ENCODE measurements around the gene GJA4. TPM values are rescaled to one million over a fixed set of nuclear protein-coding genes. Genes with fewer than 3 reads are reported as not detected.

GJA4 gene
- total and polyA plus RNA-seq, 2 of the 8 experiments (the other 6 are each of a cell fraction or from before 2014, with no cell fraction given) = 3.2 to 3.9 TPM

GRCh38 chr1:34803770-34804169 lies 11.0 kb downstream of the GJA4 start:
- FAIRE-seq = no peak

More at GRCh38 chr1:34803770-34804169, 11.0 kb downstream of the GJA4 start:
- ChIA-PET CTCF (ENCODE audit: partially characterized antibody) (interaction anchor here (0.7 to 4.0 kb wide), 5 partner anchors 16 to 49 kb away, joined by 3 to 19 read pairs (median 5); no protein-coding TSS in a partner anchor), POLR2A (ENCODE audit: partially characterized antibody) (interaction anchor here (1.6 kb wide), 1 partner anchor 32 kb away, joined by 3 read pairs; no protein-coding TSS in a partner anchor)
- Histone ChIP-seq H2AK5ac (ENCODE audit: low read depth, low read length) (no peak overlapping the region), H2BK15ac (ENCODE audit: low read length) (no peak overlapping the region), H2BK12ac (ENCODE audit: low read depth, low read length) (no peak overlapping the region), H3K18ac (ENCODE audit: extremely low read depth, low read length) (no peak overlapping the region), H2BK5ac (ENCODE audit: low read depth, low read length) (no peak overlapping the region), H3K56ac (replicated peaks; ENCODE audit: insufficient read length, low read depth, low read length) (no peak overlapping the region), H3K14ac (ENCODE audit: insufficient read length) (no peak overlapping the region), H3K4ac (replicated peaks; ENCODE audit: insufficient read length, low read depth, low read length) (no peak overlapping the region), H3K79me2 (ENCODE audit: control insufficient read depth in 1 of 2, insufficient read depth in 2 of 2, low read length in 2 of 2) (no peaks in the 10 kb centered on the region), H4K5ac (ENCODE audit: insufficient read length, low read depth, low read length) (no peak overlapping the region), H3K4me1 (replicated peaks in 1 of 4; ENCODE audit: control insufficient read depth in 3 of 4, insufficient read depth in 4 of 4, low read length in 3 of 4) (no peaks in the 10 kb centered on the region), H3K36me3 (ENCODE audit: control insufficient read depth in 2 of 4, insufficient read depth in 4 of 4, low read length in 3 of 4) (no peaks in the 10 kb centered on the region), H2BK20ac (ENCODE audit: low read length) (no peak overlapping the region), H3K4me2 (ENCODE audit: insufficient read depth in 1 of 2, low read depth in 2 of 2, low read length in 2 of 2) (no peak overlapping the region), H3K27me3 (replicated peaks in 1 of 4; ENCODE audit: control insufficient read depth in 3 of 4, extremely low read depth in 1 of 4, insufficient read depth in 3 of 4, low read length in 3 of 4) (no peaks in the 10 kb centered on the region), H4K8ac (ENCODE audit: extremely low read depth, insufficient read depth, low read length) (no peak overlapping the region), H2AFZ (ENCODE audit: low read length) (no peak overlapping the region), H3K79me1 (ENCODE audit: low read depth, low read length) (no peaks in the 10 kb centered on the region), H4K20me1 (replicated peaks in 1 of 2; ENCODE audit: control insufficient read depth in 1 of 2, insufficient read depth in 2 of 2, low read length in 2 of 2) (no peaks in the 10 kb centered on the region), H4K91ac (replicated peaks; ENCODE audit: insufficient read length, low read length) (no peak overlapping the region), H2BK120ac (replicated peaks; ENCODE audit: low read depth, low read length) (no peak overlapping the region), H3K9ac (replicated peaks in 1 of 4; ENCODE audit: extremely low read depth in 1 of 4, low read depth in 3 of 4, low read length in 3 of 4) (no peak overlapping the region), H3K27ac (ENCODE audit: low read depth, low read length) (no peak overlapping the region), H3K9me3 (ENCODE audit: insufficient read depth in 2 of 2, low read depth in 1 of 2, low read length in 1 of 2) (no peaks in the 10 kb centered on the region), H3K23me2 (ENCODE audit: low read depth, low read length) (no peaks in the 10 kb centered on the region), H3K4me3 (ENCODE audit: extremely low read depth in 1 of 4, insufficient read depth in 2 of 4, low read depth in 3 of 4, low read length in 4 of 4) (no peak overlapping the region), H3K23ac (ENCODE audit: insufficient read length) (no peak overlapping the region)
- WGBS, 2 experiments (ENCODE audit: extremely low coverage in 1 of 2, insufficient coverage in 1 of 2, insufficient read length in 1 of 2, insufficient replicate concordance in 2 of 2, low coverage in 1 of 2, low lambda C conversion rate in 2 of 2, missing lambda C conversion rate in 1 of 2) = 92% methylated on average over 3 of the region's 3 CpGs; no CpG with 5 or more reads in 1 of the 2 experiments
- TF ChIP-seq SP2 (IDR thresholded peaks at IDR 0.05; ENCODE audit: low read length) (no peak), PHF8 (conservative IDR thresholded peaks at IDR 0.05; ENCODE audit: low read depth, low read length) (no peak), TAF7 (optimal IDR thresholded peaks at IDR 0.05; ENCODE audit: borderline replicate concordance, low read depth, low read length) (no peak)
- DNase-seq (ENCODE audit: low read depth in 1 of 2, low spot score in 2 of 2) = no peak
